ENCODE measurements around the gene CHCHD6. TPM values are rescaled to one million over a fixed set of nuclear protein-coding genes. Genes with fewer than 3 reads are reported as not detected.

CHCHD6 gene, protein sequence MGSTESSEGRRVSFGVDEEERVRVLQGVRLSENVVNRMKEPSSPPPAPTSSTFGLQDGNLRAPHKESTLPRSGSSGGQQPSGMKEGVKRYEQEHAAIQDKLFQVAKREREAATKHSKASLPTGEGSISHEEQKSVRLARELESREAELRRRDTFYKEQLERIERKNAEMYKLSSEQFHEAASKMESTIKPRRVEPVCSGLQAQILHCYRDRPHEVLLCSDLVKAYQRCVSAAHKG
- total RNA-seq (10 to 100 TPM; 10.6 to 22.5 (median 17.5) TPM), polyA plus RNA-seq (10 to 100 TPM; 14.9 to 20.0 (median 17.8) TPM)
- long read RNA-seq, donor 1, transcript CHCHD6-201 (8 exons, 1,006 nt) = major isoform, 13 of 26 reads
- long read RNA-seq, donor 1, partial matches to known transcripts = 13 of 26 reads
- long read RNA-seq, donor 1, other reads (novel, unspliced or antisense) = 0 of 26 reads
- long read RNA-seq, donor 2, transcript CHCHD6-201 (8 exons, 1,006 nt) = major isoform, 10 of 17 reads
- long read RNA-seq, donor 2, partial matches to known transcripts = 7 of 17 reads
- long read RNA-seq, donor 2, other reads (novel, unspliced or antisense) = 0 of 17 reads
- long read RNA-seq, donor 3, transcript CHCHD6-201 (8 exons, 1,006 nt) = major isoform, 11 of 19 reads
- long read RNA-seq, donor 3, partial matches to known transcripts = 8 of 19 reads
- long read RNA-seq, donor 3, other reads (novel, unspliced or antisense) = 0 of 19 reads
- long read RNA-seq, donor 4, transcript CHCHD6-201 (8 exons, 1,006 nt) = major isoform, 14 of 19 reads
- long read RNA-seq, donor 4, partial matches to known transcripts = 1 of 19 reads
- long read RNA-seq, donor 4, other reads (novel, unspliced or antisense) = 4 of 19 reads
- long read RNA-seq, donor 5, transcript CHCHD6-201 (8 exons, 1,006 nt) = major isoform, 20 of 28 reads
- long read RNA-seq, donor 5, partial matches to known transcripts = 2 of 28 reads
- long read RNA-seq, donor 5, other reads (novel, unspliced or antisense) = 6 of 28 reads
- long read RNA-seq, donor 6, transcript CHCHD6-201 (8 exons, 1,006 nt) = major isoform, 14 of 19 reads
- long read RNA-seq, donor 6, partial matches to known transcripts = 2 of 19 reads
- long read RNA-seq, donor 6, other reads (novel, unspliced or antisense) = 3 of 19 reads
- long read RNA-seq, donor 7, partial matches to known transcripts = 0 of 4 reads
- long read RNA-seq, donor 7, other reads (novel, unspliced or antisense) = 0 of 4 reads
- long read RNA-seq, donor 8, transcript CHCHD6-201 (8 exons, 1,006 nt) = major isoform, 15 of 21 reads
- long read RNA-seq, donor 8, partial matches to known transcripts = 5 of 21 reads
- long read RNA-seq, donor 8, other reads (novel, unspliced or antisense) = 0 of 21 reads
- long read RNA-seq, donor 9, transcript CHCHD6-201 (8 exons, 1,006 nt) = major isoform, 8 of 8 reads
- long read RNA-seq, donor 9, partial matches to known transcripts = 0 of 8 reads
- long read RNA-seq, donor 9, other reads (novel, unspliced or antisense) = 0 of 8 reads
- long read RNA-seq, donor 10, partial matches to known transcripts = 0 of 2 reads
- long read RNA-seq, donor 10, other reads (novel, unspliced or antisense) = 0 of 2 reads

DNA sequence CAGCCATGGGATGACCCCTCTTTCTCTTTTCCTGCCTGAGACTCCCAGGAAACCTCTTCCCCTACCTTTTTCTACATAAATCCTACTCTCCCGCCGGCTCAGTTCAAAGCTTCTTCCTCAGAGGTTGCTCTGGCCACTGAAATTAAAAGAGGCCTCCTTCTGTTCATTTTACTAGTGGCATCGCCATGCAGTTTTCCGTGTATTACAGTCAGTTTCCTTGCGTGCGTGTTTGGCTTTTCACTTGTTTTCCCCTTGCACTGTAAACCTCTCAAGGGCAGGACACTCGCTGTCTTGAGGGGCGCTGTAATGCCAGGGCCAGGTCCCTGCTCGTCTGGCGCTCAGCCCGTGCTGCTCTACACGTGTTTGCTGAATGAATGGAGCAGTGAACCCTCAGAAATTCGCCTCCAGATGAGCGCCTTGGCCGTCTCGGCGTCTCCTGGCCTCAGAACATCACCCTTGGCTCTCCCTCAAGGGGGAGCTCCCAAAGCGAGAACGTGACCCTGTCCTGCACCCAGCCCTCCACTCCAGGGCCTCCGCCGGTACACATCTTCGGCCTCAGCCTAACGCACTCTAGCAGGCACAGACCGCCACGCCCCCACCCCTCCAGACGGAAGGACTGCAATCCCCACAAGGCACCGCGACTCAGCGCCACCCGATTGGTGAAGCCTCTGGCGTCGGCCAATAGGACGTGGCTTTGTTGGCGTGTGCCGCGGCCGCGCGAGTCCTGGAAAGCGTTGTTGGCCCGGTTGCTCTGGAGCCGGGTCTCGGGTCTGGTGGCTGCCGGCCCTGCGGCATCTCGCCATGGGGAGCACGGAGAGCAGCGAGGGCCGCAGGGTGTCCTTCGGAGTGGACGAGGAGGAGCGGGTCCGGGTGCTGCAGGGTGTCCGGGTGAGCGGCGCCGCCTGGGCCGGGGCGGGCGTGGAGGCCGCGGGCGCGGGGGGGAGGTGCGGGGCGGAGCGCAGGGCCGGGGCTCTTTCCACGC, at the start of gene CHCHD6:
Gene CHCHD6 (plus strand): TSS at position 729 of the 982 bp plus-strand sequence. CDS start 73 bp downstream, at position 802.
- Histone ChIP-seq H3K4me1 (replicated peaks in 1 of 2) (peaks cover 5 to 13% of the 10 kb centered on the region in 2 donors), H3K36me3 (replicated peaks in 1 of 2) (no peaks in the 10 kb centered on the region), H3K4me3 (peak within 1 kb of the TSS; percentile 34 to 97 (median 55)), H3K27ac (no peak within 1 kb of the TSS), H3K9me3 (replicated peaks in 1 of 3) (no peaks in the 10 kb centered on the region), H3K27me3 (no peaks in the 10 kb centered on the region)
- TF ChIP-seq POLR2A (IDR thresholded peaks at IDR 0.05) = no peak
- TF ChIP-seq, protein P1, sequence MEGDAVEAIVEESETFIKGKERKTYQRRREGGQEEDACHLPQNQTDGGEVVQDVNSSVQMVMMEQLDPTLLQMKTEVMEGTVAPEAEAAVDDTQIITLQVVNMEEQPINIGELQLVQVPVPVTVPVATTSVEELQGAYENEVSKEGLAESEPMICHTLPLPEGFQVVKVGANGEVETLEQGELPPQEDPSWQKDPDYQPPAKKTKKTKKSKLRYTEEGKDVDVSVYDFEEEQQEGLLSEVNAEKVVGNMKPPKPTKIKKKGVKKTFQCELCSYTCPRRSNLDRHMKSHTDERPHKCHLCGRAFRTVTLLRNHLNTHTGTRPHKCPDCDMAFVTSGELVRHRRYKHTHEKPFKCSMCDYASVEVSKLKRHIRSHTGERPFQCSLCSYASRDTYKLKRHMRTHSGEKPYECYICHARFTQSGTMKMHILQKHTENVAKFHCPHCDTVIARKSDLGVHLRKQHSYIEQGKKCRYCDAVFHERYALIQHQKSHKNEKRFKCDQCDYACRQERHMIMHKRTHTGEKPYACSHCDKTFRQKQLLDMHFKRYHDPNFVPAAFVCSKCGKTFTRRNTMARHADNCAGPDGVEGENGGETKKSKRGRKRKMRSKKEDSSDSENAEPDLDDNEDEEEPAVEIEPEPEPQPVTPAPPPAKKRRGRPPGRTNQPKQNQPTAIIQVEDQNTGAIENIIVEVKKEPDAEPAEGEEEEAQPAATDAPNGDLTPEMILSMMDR (IDR thresholded peaks at IDR 0.05) = peak in 1 of 6 experiments; percentile 16
- intact Hi-C loops (cut with DNase I) = no loop called here
- WGBS, 4 donors = 2 to 10% (median 6%) methylated on average over 11 to 69 of the region's 69 CpGs
- DNase-seq = peak; percentile 95 to 98 (median 97)

DNA sequence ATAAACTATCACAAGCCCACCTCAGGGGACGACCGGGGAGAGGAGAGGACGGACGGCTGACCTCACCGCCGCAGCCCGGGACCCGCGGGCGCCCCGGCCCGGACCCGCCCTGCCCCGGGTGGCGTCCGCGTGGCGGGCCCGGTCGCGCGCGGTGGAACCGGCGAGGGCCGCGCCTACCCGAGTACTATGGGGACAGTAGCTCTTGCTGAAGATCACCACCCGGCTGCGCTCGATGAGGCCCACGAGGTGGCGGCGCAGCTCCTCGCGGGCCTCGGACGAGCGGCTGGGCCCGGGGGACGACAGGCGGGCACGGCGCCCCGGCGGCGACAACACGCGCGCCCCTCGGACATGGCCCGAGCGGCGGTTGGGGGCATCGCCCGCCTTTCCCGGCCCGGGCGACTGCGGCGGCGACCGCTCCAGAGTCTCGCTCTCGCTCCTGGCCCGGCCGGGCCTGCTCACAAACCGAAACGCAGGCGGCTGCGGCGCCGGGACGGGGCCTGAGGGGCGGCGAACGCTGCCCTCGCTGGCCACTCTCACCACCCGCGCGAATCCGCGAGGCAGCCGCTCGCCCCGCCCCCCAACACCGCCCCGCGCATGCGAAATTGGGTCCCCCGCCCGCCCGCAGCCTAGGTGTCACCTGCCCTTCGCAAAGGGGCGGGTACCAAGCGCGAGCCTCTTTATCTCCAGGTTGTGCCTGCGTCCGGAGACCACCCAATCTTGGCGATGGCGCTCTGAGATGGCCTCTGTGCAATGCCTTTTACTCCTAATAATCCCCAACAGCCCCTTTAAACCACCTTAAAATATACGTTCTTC, 49.3 kb upstream of the CHCHD6 start, which contains the start of gene TXNRD3:
Gene TXNRD3 (minus strand): TSS at position 554 of the 813 bp plus-strand sequence.
- intact Hi-C loops (cut with DNase I) = no loop called here
- 0 to 1% (median 0%) methylated on average over 19 to 102 of the region's 102 CpGs for WGBS, 4 donors

More for the DNA sequence above, 49.3 kb upstream of the CHCHD6 start, which contains the start of gene TXNRD3:
- peak; percentile 82 to 91 (median 88) for DNase-seq
- no peaks in the 10 kb centered on the region for H3K36me3 ChIP-seq (replicated peaks in 1 of 2)
- TF ChIP-seq POLR2A (IDR thresholded peaks at IDR 0.05) = peak; percentile 79 to 83
- TF ChIP-seq, protein P1 (IDR thresholded peaks at IDR 0.05) = peak in 2 of 6 experiments; percentile 19
- H3K4me3 ChIP-seq = peak within 1 kb of the TSS; percentile 13 to 86 (median 33)
- peaks cover 3 to 12% of the 10 kb centered on the region in 2 donors for H3K4me1 ChIP-seq (replicated peaks in 1 of 2)
- H3K27ac ChIP-seq = peak within 1 kb of the TSS in 3 of 5 donors; percentile 77 to 90 (median 88)
- no peaks in the 10 kb centered on the region for H3K27me3 ChIP-seq
- no peaks in the 10 kb centered on the region for H3K9me3 ChIP-seq (replicated peaks in 1 of 3)

All from adrenal gland (tissue), 19 donors.